ENCODE results near the gene DOCK11. TPM values are rescaled to one million over a fixed set of nuclear protein-coding genes. Genes with fewer than 3 reads are reported as not detected.

The DOCK11 gene
- total RNA-seq, 1 experiment from 2014 or later: 13.1 TPM

DNA sequence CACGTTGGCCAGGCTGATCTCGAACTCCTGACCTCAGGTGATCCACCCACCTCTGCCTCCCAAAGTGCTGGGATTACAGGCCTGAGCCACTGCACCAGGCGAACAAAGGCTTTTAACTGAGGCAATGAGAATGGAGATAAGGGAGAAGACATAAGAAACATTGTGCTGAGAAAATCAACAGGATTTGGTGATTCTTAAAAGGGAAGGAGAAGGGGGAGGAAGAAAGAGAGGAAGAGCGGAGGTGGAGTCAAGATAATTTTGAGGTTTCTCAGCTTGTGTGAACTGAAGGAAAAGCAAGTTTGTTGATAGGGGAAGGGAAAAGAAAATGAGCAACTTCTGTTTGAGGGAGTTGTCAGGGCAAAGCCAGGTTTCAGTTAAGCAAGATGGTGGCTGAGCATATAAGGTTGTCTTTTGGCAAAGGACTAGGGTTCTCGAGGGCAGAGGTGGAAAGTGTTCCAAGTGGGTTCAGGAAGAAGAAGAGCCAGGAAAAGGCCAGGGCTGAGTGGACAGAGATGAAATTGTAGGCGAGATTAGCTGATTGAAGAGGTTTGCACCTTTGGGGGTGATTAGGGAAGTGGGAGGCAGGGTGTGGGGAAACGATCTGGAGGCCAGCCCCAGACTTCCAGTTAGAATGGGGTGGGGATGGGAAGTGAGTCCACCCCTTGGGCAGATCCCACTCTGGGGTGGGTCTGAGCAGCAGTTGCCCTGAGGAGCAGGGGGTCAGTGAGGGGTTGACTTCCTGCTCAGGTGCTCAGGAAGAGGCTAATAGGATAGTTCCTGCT lies 7.8 kb downstream of the DOCK11 start (continued):
- TF ChIP-seq, protein P1, sequence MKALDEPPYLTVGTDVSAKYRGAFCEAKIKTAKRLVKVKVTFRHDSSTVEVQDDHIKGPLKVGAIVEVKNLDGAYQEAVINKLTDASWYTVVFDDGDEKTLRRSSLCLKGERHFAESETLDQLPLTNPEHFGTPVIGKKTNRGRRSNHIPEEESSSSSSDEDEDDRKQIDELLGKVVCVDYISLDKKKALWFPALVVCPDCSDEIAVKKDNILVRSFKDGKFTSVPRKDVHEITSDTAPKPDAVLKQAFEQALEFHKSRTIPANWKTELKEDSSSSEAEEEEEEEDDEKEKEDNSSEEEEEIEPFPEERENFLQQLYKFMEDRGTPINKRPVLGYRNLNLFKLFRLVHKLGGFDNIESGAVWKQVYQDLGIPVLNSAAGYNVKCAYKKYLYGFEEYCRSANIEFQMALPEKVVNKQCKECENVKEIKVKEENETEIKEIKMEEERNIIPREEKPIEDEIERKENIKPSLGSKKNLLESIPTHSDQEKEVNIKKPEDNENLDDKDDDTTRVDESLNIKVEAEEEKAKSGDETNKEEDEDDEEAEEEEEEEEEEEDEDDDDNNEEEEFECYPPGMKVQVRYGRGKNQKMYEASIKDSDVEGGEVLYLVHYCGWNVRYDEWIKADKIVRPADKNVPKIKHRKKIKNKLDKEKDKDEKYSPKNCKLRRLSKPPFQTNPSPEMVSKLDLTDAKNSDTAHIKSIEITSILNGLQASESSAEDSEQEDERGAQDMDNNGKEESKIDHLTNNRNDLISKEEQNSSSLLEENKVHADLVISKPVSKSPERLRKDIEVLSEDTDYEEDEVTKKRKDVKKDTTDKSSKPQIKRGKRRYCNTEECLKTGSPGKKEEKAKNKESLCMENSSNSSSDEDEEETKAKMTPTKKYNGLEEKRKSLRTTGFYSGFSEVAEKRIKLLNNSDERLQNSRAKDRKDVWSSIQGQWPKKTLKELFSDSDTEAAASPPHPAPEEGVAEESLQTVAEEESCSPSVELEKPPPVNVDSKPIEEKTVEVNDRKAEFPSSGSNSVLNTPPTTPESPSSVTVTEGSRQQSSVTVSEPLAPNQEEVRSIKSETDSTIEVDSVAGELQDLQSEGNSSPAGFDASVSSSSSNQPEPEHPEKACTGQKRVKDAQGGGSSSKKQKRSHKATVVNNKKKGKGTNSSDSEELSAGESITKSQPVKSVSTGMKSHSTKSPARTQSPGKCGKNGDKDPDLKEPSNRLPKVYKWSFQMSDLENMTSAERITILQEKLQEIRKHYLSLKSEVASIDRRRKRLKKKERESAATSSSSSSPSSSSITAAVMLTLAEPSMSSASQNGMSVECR (CRISPR knock-in tag; IDR thresholded peaks at IDR 0.05; ENCODE audit: borderline replicate concordance): no peak

DNA sequence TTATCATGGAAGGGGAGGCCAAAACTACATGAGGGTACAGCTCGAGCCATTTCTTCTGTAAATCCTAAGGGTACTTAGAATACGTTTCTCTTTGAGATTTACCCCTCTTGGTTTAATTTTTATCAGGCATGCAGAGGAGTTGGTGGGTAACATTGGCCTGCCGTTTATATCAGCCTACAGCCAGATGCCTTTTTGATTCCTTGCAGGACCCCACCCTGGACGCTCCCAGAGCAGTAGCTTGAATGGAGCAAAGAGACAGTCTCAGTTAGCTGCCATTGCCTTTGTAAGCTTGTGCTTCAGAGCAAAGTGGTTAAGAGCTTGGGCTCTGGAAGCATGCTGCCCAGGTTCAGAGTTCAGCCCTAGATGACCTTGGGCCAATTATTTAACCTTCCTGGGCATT lies 9.0 kb downstream of the DOCK11 start:
- TF ChIP-seq TEAD4 (CRISPR knock-in tag; IDR thresholded peaks at IDR 0.05) (no peak), CBFB (CRISPR knock-in tag; IDR thresholded peaks at IDR 0.05; ENCODE audit: low read depth) (no peak), HMGA2 (CRISPR knock-in tag; IDR thresholded peaks at IDR 0.05) (no peak), TCF7 (CRISPR knock-in tag; IDR thresholded peaks at IDR 0.05; ENCODE audit: low read depth) (no peak), ZNF416 (CRISPR knock-in tag; IDR thresholded peaks at IDR 0.05) (no peak)
- TF ChIP-seq, protein P2, sequence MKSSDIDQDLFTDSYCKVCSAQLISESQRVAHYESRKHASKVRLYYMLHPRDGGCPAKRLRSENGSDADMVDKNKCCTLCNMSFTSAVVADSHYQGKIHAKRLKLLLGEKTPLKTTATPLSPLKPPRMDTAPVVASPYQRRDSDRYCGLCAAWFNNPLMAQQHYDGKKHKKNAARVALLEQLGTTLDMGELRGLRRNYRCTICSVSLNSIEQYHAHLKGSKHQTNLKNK (CRISPR knock-in tag; IDR thresholded peaks at IDR 0.05): no peak
- POLR2A ChIA-PET: no interaction called here

DNA sequence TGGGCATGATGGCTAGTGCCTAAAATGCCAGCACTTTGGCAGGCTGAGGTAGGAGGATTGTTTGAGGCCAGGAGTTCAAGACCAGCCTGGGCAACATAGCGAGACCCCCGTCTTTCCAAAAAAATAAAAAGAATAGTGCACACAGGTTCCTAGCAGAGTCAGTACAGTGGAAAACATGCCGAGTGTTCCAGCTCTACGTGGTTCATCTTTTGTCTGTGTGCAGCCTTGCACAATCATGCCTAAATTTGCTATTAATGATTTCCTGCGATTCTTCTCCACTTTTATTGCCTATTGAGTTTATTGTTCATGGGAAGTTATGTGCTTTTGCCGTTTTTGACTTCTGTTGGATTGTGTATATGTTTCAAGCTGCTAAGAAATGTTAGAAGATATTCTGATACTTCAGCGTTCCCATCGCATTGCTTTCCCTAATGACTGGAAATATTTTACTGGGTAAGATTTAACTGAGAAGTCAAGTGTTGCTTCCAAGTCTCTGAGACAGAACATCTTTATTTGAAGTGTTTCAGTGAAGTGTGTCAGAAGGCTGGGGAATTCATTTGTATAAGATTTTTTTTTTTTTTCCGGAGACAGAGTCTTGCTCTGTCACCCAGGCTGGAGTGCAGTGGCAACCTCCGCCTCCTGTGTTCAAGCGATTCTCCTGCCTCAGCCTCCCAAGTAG lies 11.3 kb downstream of the DOCK11 start:
- H3K4me1 Mint-ChIP-seq: peaks cover 20% of the 10 kb centered on the region
- H3K27me3 Mint-ChIP-seq (ENCODE audit: low read depth): no peaks in the 10 kb centered on the region
- peaks cover 7% of the 10 kb centered on the region; the same call in 1 of the 2 replicates for H3K36me3 Mint-ChIP-seq
- H3K4me3 Mint-ChIP-seq: no peak overlapping the region
- TF ChIP-seq FOXK1 (CRISPR knock-in tag; IDR thresholded peaks at IDR 0.05) (no peak), FOXP1 (CRISPR knock-in tag; IDR thresholded peaks at IDR 0.05; ENCODE audit: borderline replicate concordance) (no peak)
- TF ChIP-seq, protein P3, sequence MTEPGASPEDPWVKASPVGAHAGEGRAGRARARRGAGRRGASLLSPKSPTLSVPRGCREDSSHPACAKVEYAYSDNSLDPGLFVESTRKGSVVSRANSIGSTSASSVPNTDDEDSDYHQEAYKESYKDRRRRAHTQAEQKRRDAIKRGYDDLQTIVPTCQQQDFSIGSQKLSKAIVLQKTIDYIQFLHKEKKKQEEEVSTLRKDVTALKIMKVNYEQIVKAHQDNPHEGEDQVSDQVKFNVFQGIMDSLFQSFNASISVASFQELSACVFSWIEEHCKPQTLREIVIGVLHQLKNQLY (CRISPR knock-in tag; IDR thresholded peaks at IDR 0.05): no peak
- ATAC-seq: no peak
- H3K27ac Mint-ChIP-seq: no peak overlapping the region
- ChIA-PET CTCF (no interaction called here), POLR2A (no interaction called here)
- DNase-seq (ENCODE audit: low spot score): no peak
- peaks cover 7% of the 10 kb centered on the region; the same call in 1 of the 2 replicates for H3K9me3 Mint-ChIP-seq

More for the DNA sequence above, 9.0 kb downstream of the DOCK11 start:
- CTCF ChIA-PET: interaction anchor here (0.7 kb wide), 1 partner anchor 97 kb away, joined by 5 read pairs; no protein-coding TSS in a partner anchor
- H3K27me3 Mint-ChIP-seq (ENCODE audit: low read depth): no peaks in the 10 kb centered on the region
- peaks cover 3% of the 10 kb centered on the region; the same call in 1 of the 2 replicates for H3K9me3 Mint-ChIP-seq
- no peak overlapping the region for H3K4me3 Mint-ChIP-seq
- DNase-seq (ENCODE audit: low spot score) (no peak), ATAC-seq (no peak)
- H3K27ac Mint-ChIP-seq: no peak overlapping the region
- peaks cover 19% of the 10 kb centered on the region for H3K4me1 Mint-ChIP-seq
- peaks cover 2% of the 10 kb centered on the region; the same call in 1 of the 2 replicates for H3K36me3 Mint-ChIP-seq

DNA sequence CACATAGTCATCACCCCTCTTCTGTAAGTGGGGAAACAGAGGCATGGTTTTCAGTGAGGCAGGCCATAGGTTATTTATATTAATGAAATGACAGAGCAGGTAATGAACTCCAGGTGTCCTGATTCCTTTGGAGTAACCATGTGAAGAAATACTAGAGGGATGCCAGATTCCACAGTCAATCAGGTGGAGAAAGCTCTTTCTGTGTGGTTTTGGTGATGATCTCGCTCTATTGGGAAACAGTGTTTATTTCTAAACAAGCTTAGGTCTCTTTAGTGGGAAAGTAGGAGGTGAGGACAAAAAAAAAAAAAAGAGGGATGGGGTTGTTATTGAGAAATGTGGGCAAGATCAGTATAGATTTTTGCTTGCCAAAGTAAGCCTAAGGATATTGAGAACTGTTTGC lies 12.2 kb downstream of the DOCK11 start:
- Mint-ChIP-seq H3K4me3 (no peak overlapping the region), H3K27me3 (ENCODE audit: low read depth) (no peaks in the 10 kb centered on the region), H3K4me1 (peaks cover 12% of the 10 kb centered on the region), H3K36me3 (peaks cover 7% of the 10 kb centered on the region; the same call in 1 of the 2 replicates), H3K9me3 (peaks cover 7% of the 10 kb centered on the region; the same call in 1 of the 2 replicates), H3K27ac (no peak overlapping the region)
- ChIA-PET POLR2A (no interaction called here), CTCF (interaction anchor here (1.1 kb wide), 1 partner anchor 93 kb away, joined by 4 read pairs; no protein-coding TSS in a partner anchor)
- no peak for ATAC-seq
- DNase-seq (ENCODE audit: low spot score): no peak
- TF ChIP-seq OVOL2 (CRISPR knock-in tag; IDR thresholded peaks at IDR 0.05; ENCODE audit: borderline replicate concordance): no peak
- TF ChIP-seq, protein P4, sequence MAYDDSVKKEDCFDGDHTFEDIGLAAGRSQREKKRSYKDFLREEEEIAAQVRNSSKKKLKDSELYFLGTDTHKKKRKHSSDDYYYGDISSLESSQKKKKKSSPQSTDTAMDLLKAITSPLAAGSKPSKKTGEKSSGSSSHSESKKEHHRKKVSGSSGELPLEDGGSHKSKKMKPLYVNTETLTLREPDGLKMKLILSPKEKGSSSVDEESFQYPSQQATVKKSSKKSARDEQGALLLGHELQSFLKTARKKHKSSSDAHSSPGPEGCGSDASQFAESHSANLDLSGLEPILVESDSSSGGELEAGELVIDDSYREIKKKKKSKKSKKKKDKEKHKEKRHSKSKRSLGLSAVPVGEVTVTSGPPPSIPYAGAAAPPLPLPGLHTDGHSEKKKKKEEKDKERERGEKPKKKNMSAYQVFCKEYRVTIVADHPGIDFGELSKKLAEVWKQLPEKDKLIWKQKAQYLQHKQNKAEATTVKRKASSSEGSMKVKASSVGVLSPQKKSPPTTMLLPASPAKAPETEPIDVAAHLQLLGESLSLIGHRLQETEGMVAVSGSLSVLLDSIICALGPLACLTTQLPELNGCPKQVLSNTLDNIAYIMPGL (CRISPR knock-in tag; IDR thresholded peaks at IDR 0.05): no peak
- TF ChIP-seq NR1H2 (CRISPR knock-in tag; IDR thresholded peaks at IDR 0.05): no peak
- TF ChIP-seq EMX1 (CRISPR knock-in tag; IDR thresholded peaks at IDR 0.05): no peak
- TF ChIP-seq, protein P5, sequence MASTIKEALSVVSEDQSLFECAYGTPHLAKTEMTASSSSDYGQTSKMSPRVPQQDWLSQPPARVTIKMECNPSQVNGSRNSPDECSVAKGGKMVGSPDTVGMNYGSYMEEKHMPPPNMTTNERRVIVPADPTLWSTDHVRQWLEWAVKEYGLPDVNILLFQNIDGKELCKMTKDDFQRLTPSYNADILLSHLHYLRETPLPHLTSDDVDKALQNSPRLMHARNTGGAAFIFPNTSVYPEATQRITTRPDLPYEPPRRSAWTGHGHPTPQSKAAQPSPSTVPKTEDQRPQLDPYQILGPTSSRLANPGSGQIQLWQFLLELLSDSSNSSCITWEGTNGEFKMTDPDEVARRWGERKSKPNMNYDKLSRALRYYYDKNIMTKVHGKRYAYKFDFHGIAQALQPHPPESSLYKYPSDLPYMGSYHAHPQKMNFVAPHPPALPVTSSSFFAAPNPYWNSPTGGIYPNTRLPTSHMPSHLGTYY (CRISPR knock-in tag; IDR thresholded peaks at IDR 0.05): no peak
